PC-9 (cell line): ENCODE results near the gene PRAC2.

ENCODE experiments used
- CTCF ChIP-seq: fragments of 200-600 bp; sonication (generic); conservative IDR thresholded peaks from 2 replicates; pipeline ENCODE4 v1.6.1; 2017; ENCODE audit warnings: mixed run types, antibody characterized with exemption, mild to moderate bottlenecking, moderate library complexity
- EZH2 ChIP-seq: fragments of 200-600 bp; sonication (generic); IDR thresholded peaks from 2 replicates; pipeline ENCODE4 v1.8.0; 2017; ENCODE audit warnings: antibody characterized with exemption, low read depth

GRCh38 chr17:48748718-48749566 is 26.0 kb downstream of the PRAC2 start:
- TF ChIP-seq CTCF, result no peak
- TF ChIP-seq EZH2, result no peak
